GM12873 (cell line): ENCODE data around the gene ANKFN1.
A peak's percentile ranks its signal among the peaks of the same experiment; 100 is the strongest.

Experiments used
- TF ChIP-seq, protein P1 (sequence below): IDR thresholded peaks from 2 replicates; pipeline ENCODE4 v1.5.1; 2012; ENCODE audit warnings: low read depth, mild to moderate bottlenecking, moderate library complexity, low read length, control low read depth; ENCODE audit not compliant: insufficient read depth; ENCODE audit errors: missing control alignments

ANKFN1 gene

DNA sequence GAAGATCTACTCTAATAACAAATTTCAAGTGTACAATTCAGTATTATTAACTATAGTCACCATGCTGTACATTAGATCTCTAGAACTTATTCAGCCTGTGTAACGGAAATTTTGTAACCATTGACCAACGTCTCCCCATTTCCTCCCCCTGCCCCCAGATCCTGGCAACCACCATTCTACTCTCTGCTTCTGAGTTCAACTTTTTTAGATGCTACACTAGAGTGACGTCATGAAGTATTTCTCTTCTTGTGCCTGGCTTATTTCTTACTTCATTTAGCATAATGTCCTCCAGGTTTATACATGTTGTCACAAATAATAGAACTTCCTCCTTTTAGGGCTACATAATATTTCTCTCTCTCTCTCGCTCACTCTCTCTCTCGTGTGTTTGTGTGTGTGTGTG, 157.5 kb downstream of the ANKFN1 start:
- TF ChIP-seq, protein P1, sequence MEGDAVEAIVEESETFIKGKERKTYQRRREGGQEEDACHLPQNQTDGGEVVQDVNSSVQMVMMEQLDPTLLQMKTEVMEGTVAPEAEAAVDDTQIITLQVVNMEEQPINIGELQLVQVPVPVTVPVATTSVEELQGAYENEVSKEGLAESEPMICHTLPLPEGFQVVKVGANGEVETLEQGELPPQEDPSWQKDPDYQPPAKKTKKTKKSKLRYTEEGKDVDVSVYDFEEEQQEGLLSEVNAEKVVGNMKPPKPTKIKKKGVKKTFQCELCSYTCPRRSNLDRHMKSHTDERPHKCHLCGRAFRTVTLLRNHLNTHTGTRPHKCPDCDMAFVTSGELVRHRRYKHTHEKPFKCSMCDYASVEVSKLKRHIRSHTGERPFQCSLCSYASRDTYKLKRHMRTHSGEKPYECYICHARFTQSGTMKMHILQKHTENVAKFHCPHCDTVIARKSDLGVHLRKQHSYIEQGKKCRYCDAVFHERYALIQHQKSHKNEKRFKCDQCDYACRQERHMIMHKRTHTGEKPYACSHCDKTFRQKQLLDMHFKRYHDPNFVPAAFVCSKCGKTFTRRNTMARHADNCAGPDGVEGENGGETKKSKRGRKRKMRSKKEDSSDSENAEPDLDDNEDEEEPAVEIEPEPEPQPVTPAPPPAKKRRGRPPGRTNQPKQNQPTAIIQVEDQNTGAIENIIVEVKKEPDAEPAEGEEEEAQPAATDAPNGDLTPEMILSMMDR: no peak

DNA sequence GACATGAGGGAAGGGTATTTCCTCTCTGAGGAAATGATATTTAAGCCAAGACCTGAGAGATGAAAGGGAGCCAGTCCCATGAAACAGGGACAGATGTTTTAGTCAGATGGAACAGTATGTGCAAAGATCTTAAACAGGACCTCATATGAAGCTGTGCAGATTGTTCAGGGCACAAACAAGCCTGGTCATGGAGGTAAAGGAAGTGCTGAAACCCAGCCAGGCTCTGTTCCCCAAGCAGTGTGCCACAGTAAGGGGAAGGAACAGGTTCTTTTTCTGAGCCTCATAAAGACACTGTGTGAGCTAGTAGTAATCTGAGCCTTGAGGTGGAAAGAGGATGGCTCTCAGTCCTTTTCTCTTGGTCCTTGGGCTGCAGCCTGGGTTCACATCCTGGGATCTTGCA, 159.9 kb downstream of the ANKFN1 start:
- TF ChIP-seq, protein P1: no peak

- TF ChIP-seq, protein P1: no peak
Measured at GRCh38 chr17:56314026-56314425, 160.8 kb downstream of the ANKFN1 start.

GRCh38 chr17:56314984-56315602, 161.8 kb downstream of the ANKFN1 start:
- TF ChIP-seq, protein P1: no peak

DNA sequence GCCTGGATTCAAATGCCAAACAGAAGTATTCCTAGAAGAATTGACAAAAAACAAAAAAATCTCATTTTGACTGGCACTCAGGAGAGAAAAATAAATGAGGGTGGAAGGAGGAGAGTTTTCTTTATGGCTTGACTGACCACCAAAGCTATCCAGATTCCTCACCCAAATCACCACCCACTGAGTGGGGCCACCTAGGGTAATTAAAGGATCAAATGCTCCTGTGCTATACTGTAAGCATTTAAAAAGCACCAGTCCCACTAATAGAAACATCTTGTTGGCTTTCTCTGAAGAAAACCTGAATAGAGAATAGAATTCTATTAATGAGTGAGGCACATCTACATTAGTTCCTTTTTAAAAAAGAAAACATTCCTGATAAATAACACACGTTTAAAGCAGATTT, 163.3 kb downstream of the ANKFN1 start:
- TF ChIP-seq, protein P1: no peak

DNA sequence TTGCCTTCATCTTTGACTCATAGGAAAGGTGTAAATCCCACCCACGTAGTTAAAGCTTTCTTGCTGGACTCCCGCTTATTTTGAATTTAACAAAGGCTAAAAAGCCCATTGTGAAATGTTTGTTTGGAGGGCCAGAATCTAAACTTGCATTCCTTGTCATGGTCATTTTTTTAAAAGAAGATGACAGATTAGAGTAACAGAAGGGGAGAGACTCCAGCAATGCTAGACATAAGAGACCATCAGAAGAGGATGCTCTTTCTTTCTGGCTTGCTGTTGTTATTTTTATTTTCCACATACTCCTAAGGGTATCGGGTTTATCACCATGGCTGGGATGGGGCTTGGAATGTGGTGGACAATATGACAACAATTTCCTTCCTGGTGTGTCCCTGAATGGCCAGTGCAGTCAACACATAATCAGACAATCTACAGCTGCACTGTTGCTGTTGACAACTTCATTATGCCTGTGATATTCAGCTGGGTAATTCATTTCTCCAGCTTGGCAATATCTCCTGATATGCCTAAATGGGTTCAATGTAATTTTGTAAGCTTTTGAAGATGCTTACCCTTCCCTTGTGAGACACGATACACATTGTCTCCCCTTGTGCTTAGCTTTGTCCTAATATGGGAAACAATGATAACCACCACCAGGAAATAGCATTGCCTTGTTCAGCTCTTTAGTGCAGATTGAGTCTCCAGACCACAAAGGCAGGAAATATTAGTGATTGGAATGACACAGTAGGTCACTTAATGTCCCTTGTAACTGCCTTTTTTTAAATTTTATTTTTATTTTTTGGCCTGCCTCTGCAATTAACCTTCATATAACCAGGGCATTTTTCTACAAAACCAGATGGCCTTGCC, 164.3 kb downstream of the ANKFN1 start:
- TF ChIP-seq, protein P1: no peak

GRCh38 chr17:56319531-56319930, 166.3 kb downstream of the ANKFN1 start:
- TF ChIP-seq, protein P1: peak; percentile 61
